T follicular helper cell (primary cell): Measurements from ENCODE around the gene TBC1D25.
A peak's percentile ranks its signal among the peaks of the same experiment; 100 is the strongest.

Source experiments
- DNase-seq: peaks from one replicate; pipeline ENCODE4 v3.0.0-alpha.2; 2020; ENCODE audit warnings: low read depth
- total RNA-seq, 2 experiments: gene quantifications; one replicate each; lab custom pipeline; 2026; lab: John Stamatoyannopoulos, UW

TBC1D25 gene
- 18.2 to 33.7 reads per million in 2 experiments for total RNA-seq

- peak; percentile 96 for DNase-seq
Measured at GRCh38 chrX:48539345-48540027, at the start of gene TBC1D25. Gene TBC1D25, plus strand, starts transcription at chrX:48539714. Its CDS starts 84 bp downstream, at chrX:48539798.

GRCh38 chrX:48489892-48490291 is 49.6 kb upstream of the TBC1D25 start:
- DNase-seq: no peak

- DNase-seq: no peak
Measured at GRCh38 chrX:48490661-48491060, 48.9 kb upstream of the TBC1D25 start.

GRCh38 chrX:48491809-48492208 is 47.7 kb upstream of the TBC1D25 start:
- DNase-seq: no peak

GRCh38 chrX:48492293-48492910 is 47.1 kb upstream of the TBC1D25 start:
- no peak for DNase-seq

GRCh38 chrX:48493890-48494364 is 45.6 kb upstream of the TBC1D25 start:
- no peak for DNase-seq

GRCh38 chrX:48496660-48497059 is 42.9 kb upstream of the TBC1D25 start:
- DNase-seq: no peak

GRCh38 chrX:48497871-48498270 is 41.6 kb upstream of the TBC1D25 start:
- no peak for DNase-seq

- no peak for DNase-seq
Measured at GRCh38 chrX:48498374-48498809, 41.1 kb upstream of the TBC1D25 start.

GRCh38 chrX:48504261-48504660 is 35.3 kb upstream of the TBC1D25 start:
- no peak for DNase-seq

- DNase-seq: no peak
Measured at GRCh38 chrX:48505481-48505880, 34.0 kb upstream of the TBC1D25 start.

GRCh38 chrX:48507246-48507645 is 32.3 kb upstream of the TBC1D25 start:
- DNase-seq: no peak

- peak; percentile 68 for DNase-seq
Measured at GRCh38 chrX:48508400-48509244, 30.9 kb upstream of the TBC1D25 start, which contains the start of gene PORCN. Gene PORCN, plus strand, starts transcription at chrX:48508992. Its CDS starts 829 bp downstream, at chrX:48509821.

GRCh38 chrX:48509245-48509590 is 30.3 kb upstream of the TBC1D25 start:
- no peak for DNase-seq

GRCh38 chrX:48509619-48510018 is 29.9 kb upstream of the TBC1D25 start:
- no peak for DNase-seq

- no peak for DNase-seq
Measured at GRCh38 chrX:48511560-48511959, 28.0 kb upstream of the TBC1D25 start.

- no peak for DNase-seq
Measured at GRCh38 chrX:48512371-48512935, 27.1 kb upstream of the TBC1D25 start.

GRCh38 chrX:48513670-48514069 is 25.8 kb upstream of the TBC1D25 start:
- no peak for DNase-seq

GRCh38 chrX:48514126-48514806 is 25.2 kb upstream of the TBC1D25 start:
- no peak for DNase-seq

- DNase-seq: no peak
Measured at GRCh38 chrX:48514868-48515460, 24.6 kb upstream of the TBC1D25 start.

- no peak for DNase-seq
Measured at GRCh38 chrX:48515842-48516241, 23.7 kb upstream of the TBC1D25 start.
